ENCODE results near the gene ATP8A2.
"Not testable (repeated sequence)": the region's sequence is repeated elsewhere in the genome, so short reads cannot be mapped to it uniquely, and the experiment has no call there.

GRCh38 chr13:25790137-25790536 is 418.4 kb downstream of the ATP8A2 start:
- TF ChIP-seq CTCF (IDR thresholded peaks at IDR 0.05); ZNF671 (CRISPR knock-in tag; IDR thresholded peaks at IDR 0.05); JUN (CRISPR knock-in tag; IDR thresholded peaks at IDR 0.05); ZBTB43 (CRISPR knock-in tag; IDR thresholded peaks at IDR 0.05); USF1 (CRISPR knock-in tag; IDR thresholded peaks at IDR 0.05); GABPB1 (CRISPR knock-in tag; IDR thresholded peaks at IDR 0.05); TEAD1 (CRISPR knock-in tag; IDR thresholded peaks at IDR 0.05); PREB (CRISPR knock-in tag; IDR thresholded peaks at IDR 0.05; ENCODE audit: borderline replicate concordance): not testable (repeated sequence)

Data from WTC11 (cell line).